Lung (tissue), 12 donors: ENCODE results near the gene MAST4. TPM values are rescaled to one million over a fixed set of nuclear protein-coding genes. Genes with fewer than 3 reads are reported as not detected.

Source experiments
- ATAC-seq: fragments of 200-7000 bp; cut with Tn5 transposase; one replicate; pipeline ENCODE4 v1.9.1; 2020; ENCODE audit warnings: moderate number of reproducible peaks; ENCODE audit not compliant: insufficient read depth, low FRiP score
- DNase-seq, 3 donors: peaks; one replicate each; pipeline ENCODE4 v3.0.0-alpha.2; 2013 to 2017
- H3K27ac ChIP-seq, 2 donors: one replicate each; pipeline ENCODE4 v1.5.1; 2013; ENCODE audit warnings: mild to moderate bottlenecking in 2 of 2, moderate library complexity in 2 of 2, control low read depth in 1 of 2, inconsistent platforms in 1 of 2, low read depth in 1 of 2, low read length in 1 of 2
- H3K27me3 ChIP-seq, 3 donors: one replicate each; pipeline ENCODE4 v1.5.1; 2013; ENCODE audit warnings: low read length in 2 of 3; ENCODE audit not compliant: control insufficient read depth in 3 of 3, insufficient read depth in 3 of 3
- H3K36me3 ChIP-seq, 4 donors: one replicate each; pipeline ENCODE4 v1.5.1; 2013; ENCODE audit warnings: low read length in 4 of 4, mild to moderate bottlenecking in 1 of 4, moderate library complexity in 1 of 4; ENCODE audit not compliant: control insufficient read depth in 4 of 4, insufficient read depth in 4 of 4
- H3K4me1 ChIP-seq, 5 donors: one replicate each; pipeline ENCODE4 v1.5.1; 2013; ENCODE audit warnings: low read length in 5 of 5, mild to moderate bottlenecking in 2 of 5, moderate library complexity in 1 of 5; ENCODE audit not compliant: control insufficient read depth in 5 of 5, insufficient read depth in 5 of 5
- H3K4me3 ChIP-seq: one replicate; pipeline ENCODE4 v1.5.1; 2013; ENCODE audit warnings: mild to moderate bottlenecking, control low read depth, moderate library complexity
- H3K9ac ChIP-seq, 2 donors: one replicate each; pipeline ENCODE4 v1.5.1; 2013; ENCODE audit warnings: low read length in 2 of 2, control low read depth in 1 of 2; ENCODE audit not compliant: insufficient read depth in 1 of 2
- H3K9me3 ChIP-seq, 4 donors: one replicate each; pipeline ENCODE4 v1.5.1; 2013; ENCODE audit warnings: low read length in 3 of 4, mild to moderate bottlenecking in 1 of 4, moderate library complexity in 1 of 4; ENCODE audit not compliant: control insufficient read depth in 4 of 4, insufficient read depth in 3 of 4
- WGBS, 2 donors: extraction: QIAGEN DNeasy Blood & Tissue Kit; methylation state at CpG; one replicate each; pipeline ENCODE4 v1.1.7; 2013; 5-methylcytosine and 5-hydroxymethylcytosine counted together
- polyA plus RNA-seq, 2 donors: library from polyadenylated mRNA; stranded (reverse); fragments of 200-250 nt; gene quantifications; one replicate each; pipeline ENCODE4 v1.2.1, GENCODE V29; 2013
- total RNA-seq, 2 donors: library from RNA; depleted of rRNA in 1 of 2; stranded (reverse); fragments of >200 nt in 1 of 2; gene quantifications; one replicate each; pipeline ENCODE4 v1.2.1, GENCODE V29; 2014 to 2021
- TF ChIP-seq, protein P1 (sequence below): IDR thresholded peaks from 2 replicates; pipeline ENCODE4 v1.5.1; 2012; ENCODE audit warnings: mild to moderate bottlenecking; ENCODE audit errors: control extremely low read depth, extremely low read depth
- donor health status: control.
- donor health status: control.
- donor health status: Bipolar disorder and iron deficiency.
- donor health status: healthy.
- donor health status: DM: yes; HTN: yes; CAD: no.

MAST4 gene
- total and polyA plus RNA-seq, 4 donors: 13.9 to 153 (median 46.2) TPM

GRCh38 chr5:66718374-66719002 lies 122.3 kb downstream of the MAST4 start:
- H3K27me3 ChIP-seq: no peaks in the 10 kb centered on the region
- WGBS, 2 donors: 29 to 58% methylated on average over 7 of the region's 7 CpGs
- DNase-seq (no peak), ATAC-seq (no peak)
- no peak overlapping the region for H3K4me3 ChIP-seq
- H3K36me3 ChIP-seq: peaks cover 0 to 2% (median 0%) of the 10 kb centered on the region in 4 donors
- no peak overlapping the region for H3K9ac ChIP-seq
- H3K27ac ChIP-seq: peak overlapping the region in 1 of 2 donors; percentile 65
- TF ChIP-seq, protein P1, sequence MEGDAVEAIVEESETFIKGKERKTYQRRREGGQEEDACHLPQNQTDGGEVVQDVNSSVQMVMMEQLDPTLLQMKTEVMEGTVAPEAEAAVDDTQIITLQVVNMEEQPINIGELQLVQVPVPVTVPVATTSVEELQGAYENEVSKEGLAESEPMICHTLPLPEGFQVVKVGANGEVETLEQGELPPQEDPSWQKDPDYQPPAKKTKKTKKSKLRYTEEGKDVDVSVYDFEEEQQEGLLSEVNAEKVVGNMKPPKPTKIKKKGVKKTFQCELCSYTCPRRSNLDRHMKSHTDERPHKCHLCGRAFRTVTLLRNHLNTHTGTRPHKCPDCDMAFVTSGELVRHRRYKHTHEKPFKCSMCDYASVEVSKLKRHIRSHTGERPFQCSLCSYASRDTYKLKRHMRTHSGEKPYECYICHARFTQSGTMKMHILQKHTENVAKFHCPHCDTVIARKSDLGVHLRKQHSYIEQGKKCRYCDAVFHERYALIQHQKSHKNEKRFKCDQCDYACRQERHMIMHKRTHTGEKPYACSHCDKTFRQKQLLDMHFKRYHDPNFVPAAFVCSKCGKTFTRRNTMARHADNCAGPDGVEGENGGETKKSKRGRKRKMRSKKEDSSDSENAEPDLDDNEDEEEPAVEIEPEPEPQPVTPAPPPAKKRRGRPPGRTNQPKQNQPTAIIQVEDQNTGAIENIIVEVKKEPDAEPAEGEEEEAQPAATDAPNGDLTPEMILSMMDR: no peak
- H3K9me3 ChIP-seq: no peaks in the 10 kb centered on the region
- H3K4me1 ChIP-seq: peaks cover 0 to 28% (median 0%) of the 10 kb centered on the region in 5 donors

DNA sequence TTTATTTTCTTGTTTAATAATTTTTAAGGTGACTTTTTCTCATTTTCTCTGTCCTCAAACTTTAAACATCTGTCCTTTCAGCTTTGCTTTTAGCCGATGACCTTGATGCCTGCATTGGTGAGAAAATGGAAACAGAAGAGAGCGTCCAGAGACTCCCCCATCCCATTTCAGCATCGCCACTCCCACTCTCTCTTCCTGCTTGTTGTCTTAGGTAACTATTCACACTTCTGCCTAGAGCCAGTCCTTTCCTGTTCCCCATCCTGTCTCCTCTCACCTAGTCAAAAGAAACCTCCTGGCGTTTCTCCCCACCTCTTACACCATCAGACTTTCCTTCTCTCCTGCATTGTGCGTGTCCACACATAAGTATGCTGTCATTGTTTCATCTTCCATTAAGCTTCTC lies 124.6 kb downstream of the MAST4 start:
- Histone ChIP-seq H3K9ac (no peak overlapping the region), H3K36me3 (peaks cover 0 to 2% (median 0%) of the 10 kb centered on the region in 4 donors), H3K4me3 (no peak overlapping the region), H3K4me1 (peaks cover 0 to 28% (median 0%) of the 10 kb centered on the region in 5 donors), H3K9me3 (no peaks in the 10 kb centered on the region), H3K27me3 (no peaks in the 10 kb centered on the region), H3K27ac (peak overlapping the region in 1 of 2 donors; percentile 17)
- no peak for ATAC-seq
- 61 to 74% methylated on average over 5 of the region's 5 CpGs for WGBS, 2 donors
- TF ChIP-seq, protein P1: no peak
- no peak for DNase-seq

DNA sequence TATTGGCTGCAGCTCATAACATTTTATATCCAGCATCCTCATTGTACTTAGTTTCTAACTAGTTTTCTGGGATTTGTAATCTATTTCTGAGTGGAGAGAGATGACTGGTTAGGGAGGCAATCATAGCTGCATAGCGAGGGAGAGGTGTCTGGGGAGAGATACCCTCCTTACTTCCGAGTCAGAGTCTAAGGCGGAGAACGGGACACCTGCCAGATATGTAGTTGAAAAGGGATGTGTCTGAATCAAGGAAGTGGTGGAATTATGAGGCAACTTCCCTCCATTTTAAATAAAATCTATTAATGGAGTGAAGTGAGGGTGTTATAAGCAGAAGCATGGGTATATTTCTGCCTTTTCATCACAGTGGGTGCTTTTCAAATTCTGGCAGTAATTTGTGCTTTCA lies 126.5 kb downstream of the MAST4 start:
- WGBS, 2 donors: 24 to 48% methylated on average over 4 of the region's 4 CpGs
- Histone ChIP-seq H3K36me3 (peaks cover 0 to 2% (median 0%) of the 10 kb centered on the region in 4 donors), H3K9ac (no peak overlapping the region), H3K9me3 (no peaks in the 10 kb centered on the region), H3K4me1 (peaks cover 0 to 26% (median 0%) of the 10 kb centered on the region in 5 donors), H3K27ac (no peak overlapping the region), H3K4me3 (no peak overlapping the region), H3K27me3 (no peaks in the 10 kb centered on the region)
- DNase-seq (no peak), ATAC-seq (no peak)
- TF ChIP-seq, protein P1: no peak
